Endothelial cell of umbilical vein (primary cell): ENCODE measurements around the gene ANO7. TPM values are rescaled to one million over a fixed set of nuclear protein-coding genes. Genes with fewer than 3 reads are reported as not detected.

Experiments
- BruUV-seq: library from RNA; stranded (reverse); fragments of 400-500 nt; replicated peaks from 2 replicates; lab custom pipeline; 2021; lab: Mats Ljungman, UMichigan
- CTCF ChIA-PET: fragments of 300-600, 350-600 bp; sonication (Branson Sonifier 250); formaldehyde crosslinking; loops from one replicate; lab custom pipeline; 2021; ENCODE audit warnings: antibody characterized with exemption, inconsistent platforms; lab: Charles Lee
- POLR2A ChIA-PET: fragments of 300-600, 350-600 bp; sonication (Branson Sonifier 250); formaldehyde crosslinking; loops from one replicate; lab custom pipeline; 2021; ENCODE audit warnings: antibody characterized with exemption, inconsistent platforms; lab: Charles Lee
- DNase-seq: peaks from one replicate; pipeline ENCODE4 v3.0.0-alpha.2; 2011; ENCODE audit warnings: low read depth, low spot score
- FAIRE-seq: peaks from 2 replicates; lab custom pipeline; 2011; peaks lifted over from hg19 to GRCh38; lab: Jason Lieb, UNC
- H2AFZ ChIP-seq: 2 replicates; pipeline ENCODE4 v1.6.0; 2012; ENCODE audit warnings: low read depth, low read length, control low read depth, inconsistent platforms
- H3K27ac ChIP-seq: 2 replicates; pipeline ENCODE4 v1.5.1; 2011; ENCODE audit warnings: low read depth, mild to moderate bottlenecking, control low read depth, low read length, moderate library complexity; ENCODE audit not compliant: insufficient read depth
- H3K27me3 ChIP-seq, 2 experiments: 2 replicates each; pipeline versions ENCODE4 v1.6.0 to v1.6.1; 2011; ENCODE audit warnings: low read length in 2 of 2, mixed read lengths in 1 of 2; ENCODE audit not compliant: control insufficient read depth in 2 of 2, insufficient read depth in 2 of 2
- H3K36me3 ChIP-seq, 2 experiments: 2 replicates in 1 of 2; 3 replicates in 1 of 2; pipeline ENCODE4 v1.5.1; 2011; ENCODE audit warnings: low read length in 2 of 2, mild to moderate bottlenecking in 1 of 2, moderate library complexity in 1 of 2; ENCODE audit not compliant: control insufficient read depth in 2 of 2, insufficient read depth in 2 of 2; ENCODE audit errors: extremely low read depth in 1 of 2
- H3K4me1 ChIP-seq: 3 replicates; pipeline ENCODE4 v1.5.1; 2011; ENCODE audit warnings: mild to moderate bottlenecking, low read length; ENCODE audit not compliant: control insufficient read depth, insufficient read depth; ENCODE audit errors: extremely low read depth
- H3K4me2 ChIP-seq: 2 replicates; pipeline ENCODE4 v1.6.1; 2011; ENCODE audit warnings: low read length, control low read depth, mixed read lengths; ENCODE audit not compliant: insufficient read depth
- H3K4me3 ChIP-seq, 3 experiments: fragments of 200-600 bp in 1 of 3; sonication (generic), shearing (Covaris generic) in 1 of 3; replicated peaks in 1 of 3; 2 replicates each; pipeline ENCODE4 v1.5.1; 2011 to 2016; ENCODE audit warnings: control low read depth in 3 of 3, low read length in 3 of 3, mild to moderate bottlenecking in 2 of 3, inconsistent platforms in 1 of 3, low read depth in 1 of 3, moderate library complexity in 1 of 3; ENCODE audit not compliant: insufficient read depth in 1 of 3
- H3K79me2 ChIP-seq: 2 replicates; pipeline ENCODE4 v1.6.0; 2012; ENCODE audit warnings: low read length, inconsistent platforms; ENCODE audit not compliant: control insufficient read depth, insufficient read depth
- H3K9ac ChIP-seq: replicated peaks from 2 replicates; pipeline ENCODE3; 2011; ENCODE audit warnings: low read length, control low read depth; ENCODE audit not compliant: insufficient read depth; ENCODE audit errors: extremely low read depth
- H3K9me1 ChIP-seq: replicated peaks from 3 replicates; pipeline ENCODE4 v1.6.0; 2011; ENCODE audit warnings: mild to moderate bottlenecking, low read length; ENCODE audit not compliant: control insufficient read depth, insufficient read depth; ENCODE audit errors: extremely low read depth
- H3K9me3 ChIP-seq: replicated peaks from 2 replicates; pipeline ENCODE4 v1.5.1; 2012; ENCODE audit warnings: low read length, inconsistent platforms; ENCODE audit not compliant: control insufficient read depth, insufficient read depth
- H4K20me1 ChIP-seq: replicated peaks from 2 replicates; pipeline ENCODE3; 2011; ENCODE audit warnings: mild to moderate bottlenecking, low read length; ENCODE audit not compliant: control insufficient read depth, insufficient read depth; ENCODE audit errors: extremely low read depth
- MAX ChIP-seq: IDR thresholded peaks from 2 replicates; pipeline ENCODE4 v1.6.1; 2011; ENCODE audit not compliant: insufficient read depth, insufficient read length
- POLR2AphosphoS5 ChIP-seq: IDR thresholded peaks from 2 replicates; pipeline ENCODE4 v1.6.1; 2012; ENCODE audit warnings: low read depth, mild to moderate bottlenecking, control low read depth, low read length, moderate library complexity; ENCODE audit not compliant: insufficient read depth
- dilution Hi-C: fragments of 300-500 bp; cut with MboI; formaldehyde crosslinking; loops from one replicate; pipeline ENCODE4 v1.15.0; 2019; ENCODE audit warnings: low sequenced_read_pairs; ENCODE audit not compliant: extremely low pct_ligation_motif_present
- intact Hi-C: fragments of 100-400 bp; cut with micrococcal nuclease; formaldehyde crosslinking; loops from one replicate; pipeline ENCODE4 v1.10.0; 2022
- polyA plus RNA-seq, 4 experiments: library from polyadenylated mRNA; depleted of rRNA in 3 of 4; stranded (reverse) in 3 of 4; unstranded in 1 of 4; fragments of >200 nt; gene quantifications; 2 replicates each; pipeline versions ENCODE4 v1.2.1 to v1.2.3, GENCODE V29; 2011 to 2012; ENCODE audit warnings: missing spikeins in 1 of 4
- total RNA-seq: library from RNA; stranded (reverse); gene quantifications from 2 replicates; pipeline ENCODE4 v1.2.3, GENCODE V29; 2021
- TF ChIP-seq, protein P1 (sequence below), 2 donors: IDR thresholded peaks; 1 replicate in 1 of 2; 2 replicates in 1 of 2; pipeline ENCODE4 v1.5.1; 2011; ENCODE audit warnings: low read length in 2 of 2, mild to moderate bottlenecking in 2 of 2, moderate library complexity in 2 of 2, control low read depth in 1 of 2, inconsistent platforms in 1 of 2, low read depth in 1 of 2; ENCODE audit not compliant: insufficient read depth in 1 of 2; ENCODE audit errors: extremely low read depth in 1 of 2

Gene ANO7
- total and polyA plus RNA-seq, 2 donors (not counting 3 experiments of a cell fraction or from before 2014, with no cell fraction given), result 0.81 to 2.5 TPM

GRCh38 chr2:241224018-241224850, 35.8 kb downstream of the ANO7 start:
- DNase-seq (peak; percentile 23), FAIRE-seq (no peak)
- Histone ChIP-seq H3K79me2 (no peaks in the 10 kb centered on the region), H3K4me2 (no peak overlapping the region), H3K9me1 (no peaks in the 10 kb centered on the region), H3K9ac (no peak overlapping the region), H3K27ac (peak overlapping the region; percentile 4), H2AFZ (no peak overlapping the region), H3K27me3 (no peaks in the 10 kb centered on the region), H4K20me1 (no peaks in the 10 kb centered on the region), H3K4me1 (peaks cover 20% of the 10 kb centered on the region), H3K36me3 (peaks cover 2 to 26% of the 10 kb centered on the region in 2 experiments), H3K9me3 (no peaks in the 10 kb centered on the region), H3K4me3 (no peak overlapping the region)
- ChIA-PET POLR2A (no interaction called here), CTCF (interaction anchor here (0.9 to 1.2 kb wide), 3 partner anchors 146 to 373 kb away, joined by 3 to 5 read pairs (median 3); no protein-coding TSS in a partner anchor)
- dilution Hi-C loops, result no loop called here
- intact Hi-C loops, result loop anchor here (2.0 to 5.0 kb wide), 3 partner anchors 122 to 309 kb away; partner anchors contain the start of gene MTERF4
- no peak for TF ChIP-seq MAX
- TF ChIP-seq POLR2AphosphoS5, result peak; percentile 9
- TF ChIP-seq, protein P1, sequence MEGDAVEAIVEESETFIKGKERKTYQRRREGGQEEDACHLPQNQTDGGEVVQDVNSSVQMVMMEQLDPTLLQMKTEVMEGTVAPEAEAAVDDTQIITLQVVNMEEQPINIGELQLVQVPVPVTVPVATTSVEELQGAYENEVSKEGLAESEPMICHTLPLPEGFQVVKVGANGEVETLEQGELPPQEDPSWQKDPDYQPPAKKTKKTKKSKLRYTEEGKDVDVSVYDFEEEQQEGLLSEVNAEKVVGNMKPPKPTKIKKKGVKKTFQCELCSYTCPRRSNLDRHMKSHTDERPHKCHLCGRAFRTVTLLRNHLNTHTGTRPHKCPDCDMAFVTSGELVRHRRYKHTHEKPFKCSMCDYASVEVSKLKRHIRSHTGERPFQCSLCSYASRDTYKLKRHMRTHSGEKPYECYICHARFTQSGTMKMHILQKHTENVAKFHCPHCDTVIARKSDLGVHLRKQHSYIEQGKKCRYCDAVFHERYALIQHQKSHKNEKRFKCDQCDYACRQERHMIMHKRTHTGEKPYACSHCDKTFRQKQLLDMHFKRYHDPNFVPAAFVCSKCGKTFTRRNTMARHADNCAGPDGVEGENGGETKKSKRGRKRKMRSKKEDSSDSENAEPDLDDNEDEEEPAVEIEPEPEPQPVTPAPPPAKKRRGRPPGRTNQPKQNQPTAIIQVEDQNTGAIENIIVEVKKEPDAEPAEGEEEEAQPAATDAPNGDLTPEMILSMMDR (IDR thresholded peaks at IDR 0.05; ENCODE audit: extremely low read depth in 1 of 2, insufficient read depth in 1 of 2, low read depth in 1 of 2, low read length in 2 of 2), result peak in 1 of 2 donors; percentile 3
- no TSS peak for BruUV-seq
